GM10248 (cell line): ENCODE results near the gene LCNL1.
A peak's percentile ranks its signal among the peaks of the same experiment; 100 is the strongest.

ENCODE experiments used
- CTCF ChIA-PET: fragments of 300-600 bp; sonication (Branson Sonifier 250); formaldehyde crosslinking; extraction: SDS; loops from one replicate; lab custom pipeline; 2021; ENCODE audit warnings: antibody characterized with exemption; lab: Yijun Ruan, JAX
- POLR2A ChIA-PET: fragments of 350-650 bp; sonication (Branson Sonifier 250); formaldehyde crosslinking; extraction: SDS; loops from one replicate; lab custom pipeline; 2020; ENCODE audit warnings: antibody characterized with exemption; lab: Yijun Ruan, JAX
- DNase-seq: peaks from one replicate; pipeline ENCODE4 v3.0.0; 2012; ENCODE audit errors: extremely low spot score
- TF ChIP-seq, protein P1 (sequence below): IDR thresholded peaks from 2 replicates; pipeline ENCODE4 v1.5.1; 2012; ENCODE audit warnings: mild to moderate bottlenecking, low read depth; ENCODE audit errors: extremely low read depth, missing control alignments, control extremely low read depth

LCNL1 gene

DNA sequence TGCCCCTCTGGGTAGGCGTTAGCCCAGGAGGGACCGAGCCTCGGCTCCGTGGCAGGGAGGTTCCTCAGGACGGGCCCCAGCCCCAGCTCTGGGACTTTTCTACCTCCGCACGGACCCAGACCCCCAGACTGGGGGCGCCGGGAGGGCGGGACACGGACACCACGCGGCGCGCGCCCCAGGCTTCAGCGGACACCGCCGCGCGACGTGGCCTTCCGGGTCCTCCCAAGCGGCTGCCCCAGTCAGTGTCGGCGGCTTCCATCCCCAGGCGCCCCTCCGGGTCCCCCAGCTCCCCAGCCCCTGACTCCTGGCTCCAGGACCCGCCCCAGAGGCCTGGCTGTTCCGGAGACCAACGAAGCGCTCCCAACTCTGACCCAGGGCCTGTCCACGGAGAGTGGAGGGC is 3.1 kb downstream of the LCNL1 start:
- CTCF ChIA-PET = interaction anchor here (1.2 to 1.3 kb wide), 2 partner anchors 43 to 50 kb away, joined by 3 to 5 read pairs; no protein-coding TSS in a partner anchor
- no peak for DNase-seq
- TF ChIP-seq, protein P1, sequence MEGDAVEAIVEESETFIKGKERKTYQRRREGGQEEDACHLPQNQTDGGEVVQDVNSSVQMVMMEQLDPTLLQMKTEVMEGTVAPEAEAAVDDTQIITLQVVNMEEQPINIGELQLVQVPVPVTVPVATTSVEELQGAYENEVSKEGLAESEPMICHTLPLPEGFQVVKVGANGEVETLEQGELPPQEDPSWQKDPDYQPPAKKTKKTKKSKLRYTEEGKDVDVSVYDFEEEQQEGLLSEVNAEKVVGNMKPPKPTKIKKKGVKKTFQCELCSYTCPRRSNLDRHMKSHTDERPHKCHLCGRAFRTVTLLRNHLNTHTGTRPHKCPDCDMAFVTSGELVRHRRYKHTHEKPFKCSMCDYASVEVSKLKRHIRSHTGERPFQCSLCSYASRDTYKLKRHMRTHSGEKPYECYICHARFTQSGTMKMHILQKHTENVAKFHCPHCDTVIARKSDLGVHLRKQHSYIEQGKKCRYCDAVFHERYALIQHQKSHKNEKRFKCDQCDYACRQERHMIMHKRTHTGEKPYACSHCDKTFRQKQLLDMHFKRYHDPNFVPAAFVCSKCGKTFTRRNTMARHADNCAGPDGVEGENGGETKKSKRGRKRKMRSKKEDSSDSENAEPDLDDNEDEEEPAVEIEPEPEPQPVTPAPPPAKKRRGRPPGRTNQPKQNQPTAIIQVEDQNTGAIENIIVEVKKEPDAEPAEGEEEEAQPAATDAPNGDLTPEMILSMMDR = no peak
- POLR2A ChIA-PET = no interaction called here

DNA sequence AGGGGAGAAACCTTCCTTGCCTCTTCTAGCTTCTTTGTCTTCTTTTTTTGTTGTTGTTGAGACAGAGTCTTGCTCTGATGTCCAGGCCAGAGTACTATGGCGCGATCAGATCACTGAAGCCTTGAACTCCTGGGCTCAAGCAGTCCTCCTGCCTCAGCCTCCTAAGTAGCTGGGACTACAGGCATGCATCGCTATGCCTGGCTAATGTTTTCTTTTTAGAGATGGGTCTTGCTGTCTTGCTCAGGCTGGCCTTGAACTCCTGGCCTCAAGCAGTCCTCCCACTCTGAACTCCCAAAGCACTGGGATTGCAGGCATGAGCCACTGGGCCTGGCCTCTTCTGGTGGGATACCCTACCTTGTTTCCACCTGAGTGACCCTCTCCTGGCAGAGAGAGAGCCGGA is 6.1 kb downstream of the LCNL1 start:
- CTCF ChIA-PET = interaction anchor here (1.2 to 2.4 kb wide), 7 partner anchors 11 to 75 kb away, joined by 3 to 9 read pairs (median 6); partner anchors contain the start of gene NPDC1
- TF ChIP-seq, protein P1 = no peak

DNA sequence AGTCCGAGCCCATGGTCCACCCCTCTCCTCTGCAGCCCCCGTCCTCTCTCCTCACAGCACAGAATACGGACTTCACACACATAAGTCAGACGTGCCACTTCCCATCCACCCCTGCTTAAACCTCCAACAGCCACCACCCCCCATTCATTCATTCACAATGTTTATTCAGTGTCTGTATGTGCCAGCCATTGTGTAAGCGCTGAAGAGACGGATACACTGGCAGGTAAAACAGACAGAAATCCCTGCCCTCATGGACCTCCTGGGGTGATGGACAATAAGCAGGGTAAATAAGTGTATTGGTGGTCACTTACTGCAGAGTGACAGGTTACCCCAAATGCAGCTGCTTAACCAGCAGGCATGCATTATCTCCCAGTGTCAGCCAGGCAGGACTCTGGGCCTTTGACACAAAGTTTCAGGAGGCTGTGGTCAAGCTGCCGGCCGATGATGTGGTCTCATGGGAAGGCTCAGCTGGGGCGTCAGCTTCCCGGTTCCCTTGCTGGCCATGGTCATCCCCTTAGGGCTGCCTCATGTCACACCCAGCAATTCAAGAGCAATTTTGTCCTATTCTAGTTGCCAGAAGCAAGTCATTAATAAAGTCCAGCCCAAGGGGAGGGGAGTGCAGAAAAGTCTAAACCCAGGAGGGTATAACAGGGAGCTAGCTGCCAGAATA is 7.6 kb downstream of the LCNL1 start:
- TF ChIP-seq, protein P1 = no peak
- no peak for DNase-seq
- POLR2A ChIA-PET = no interaction called here
- CTCF ChIA-PET = interaction anchor here (1.0 to 3.5 kb wide), 3 partner anchors 39 to 56 kb away, joined by 3 to 16 read pairs (median 7); partner anchors contain the start of gene NPDC1

More for the DNA sequence above, 6.1 kb downstream of the LCNL1 start:
- POLR2A ChIA-PET = no interaction called here
- no peak for DNase-seq

DNA sequence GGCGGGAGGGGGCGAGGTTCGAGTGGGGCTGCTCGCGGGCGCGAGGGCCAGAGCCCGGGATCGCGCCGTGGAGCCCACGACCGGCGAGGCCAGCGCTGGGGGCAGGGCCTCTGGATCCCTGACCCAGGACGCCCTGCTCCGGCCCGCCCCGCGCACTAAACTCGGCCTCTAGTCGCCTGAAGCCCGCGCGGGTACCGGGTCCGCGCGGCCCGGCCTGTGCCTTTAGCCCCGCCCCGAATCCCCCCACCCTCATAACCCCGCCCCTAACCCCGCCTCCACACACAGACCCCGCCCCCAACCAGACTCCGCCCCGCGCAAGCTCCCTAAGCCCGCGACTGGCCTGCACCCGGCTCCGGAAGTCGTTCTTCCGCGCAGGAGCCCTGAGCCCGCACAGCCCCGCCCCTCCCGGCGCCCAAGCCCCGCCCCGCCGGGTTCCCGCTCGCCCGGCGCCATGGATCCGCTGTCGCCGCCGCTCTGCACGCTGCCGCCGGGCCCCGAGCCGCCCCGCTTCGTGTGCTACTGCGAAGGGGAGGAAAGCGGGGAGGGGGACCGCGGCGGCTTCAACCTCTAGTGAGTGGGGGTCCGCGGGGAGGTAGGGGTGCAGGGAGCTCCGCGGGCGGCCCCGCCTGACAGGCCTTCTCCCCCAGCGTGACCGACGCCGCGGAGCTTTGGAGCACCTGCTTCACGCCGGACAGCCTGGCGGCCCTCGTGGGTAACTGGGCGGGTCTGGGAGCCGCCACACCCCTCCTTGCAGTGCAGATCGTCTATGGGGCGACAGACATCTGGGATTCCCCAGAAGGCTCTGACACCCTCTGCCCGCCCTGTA is 9.4 kb downstream of the LCNL1 start, which contains the start of gene PAXX:
Gene PAXX (plus strand): TSS at position 430 of the 826 bp plus-strand sequence. CDS start 22 bp downstream, at position 452.
- POLR2A ChIA-PET = interaction anchor here (0.6 to 1.0 kb wide), 5 partner anchors 9 to 642 kb away, joined by 3 to 5 read pairs (median 4); no protein-coding TSS in a partner anchor

DNA sequence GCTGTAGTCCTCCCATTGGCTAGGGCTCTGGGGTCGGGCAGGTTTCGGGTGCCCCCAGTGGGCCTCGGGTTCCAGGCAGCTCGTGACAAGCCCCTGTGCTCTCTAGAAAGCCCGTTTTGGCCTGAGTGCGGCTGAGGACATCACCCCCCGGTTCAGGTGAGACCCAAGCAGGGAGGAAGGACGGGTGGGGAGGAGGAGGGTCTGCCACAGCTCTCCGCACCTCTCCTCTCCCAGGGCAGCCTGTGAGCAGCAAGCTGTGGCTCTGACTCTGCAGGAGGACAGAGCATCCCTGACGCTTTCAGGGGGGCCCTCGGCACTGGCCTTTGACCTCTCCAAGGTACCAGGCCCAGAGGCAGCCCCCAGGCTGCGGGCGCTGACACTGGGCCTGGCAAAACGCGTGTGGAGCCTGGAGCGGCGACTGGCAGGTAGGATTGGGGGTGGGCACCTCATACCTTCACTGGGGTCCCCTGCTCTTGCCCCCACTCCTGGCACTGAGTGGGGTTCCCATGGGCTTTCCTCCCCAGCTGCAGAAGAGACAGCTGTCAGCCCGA is 10.1 kb downstream of the LCNL1 start:
- DNase-seq = no peak
- CTCF ChIA-PET = interaction anchor here (0.9 to 3.5 kb wide), 11 partner anchors 11 to 244 kb away, joined by 3 to 18 read pairs (median 3); partner anchors contain the start of genes ABCA2, AJM1 and NPDC1
- POLR2A ChIA-PET = interaction anchor here (0.6 to 1.1 kb wide), 3 partner anchors 8 to 249 kb away, joined by 3 to 4 read pairs (median 3); no protein-coding TSS in a partner anchor
- TF ChIP-seq, protein P1 = no peak

More for the DNA sequence above, 9.4 kb downstream of the LCNL1 start, which contains the start of gene PAXX:
- peak; percentile 99 for DNase-seq
- TF ChIP-seq, protein P1 = no peak
- CTCF ChIA-PET = interaction anchor here (1.0 to 3.5 kb wide), 9 partner anchors 10 to 244 kb away, joined by 3 to 18 read pairs (median 4); partner anchors contain the start of genes ABCA2, AJM1 and NPDC1
